HEK293 (cell line): ENCODE data around the gene SART3.

Source experiments
- BCL11B ChIP-seq: fragments of 450-650 bp; formaldehyde crosslinking; IDR thresholded peaks from 2 replicates; pipeline ENCODE4 v1.5.1; 2016; ENCODE audit warnings: low read depth, missing biosample characterization, missing genetic modification characterization
- KLF9 ChIP-seq: fragments of 450-650 bp; formaldehyde crosslinking; IDR thresholded peaks from 2 replicates; pipeline ENCODE4 v1.5.1; 2016; ENCODE audit warnings: missing biosample characterization, missing genetic modification characterization, low read depth
- MEIS1 ChIP-seq: sonication (generic); formaldehyde crosslinking; IDR thresholded peaks from 2 replicates; pipeline ENCODE4 v1.8.1; 2022; ENCODE audit warnings: missing genetic modification reagents, mild to moderate bottlenecking, borderline replicate concordance
- WT1 ChIP-seq: fragments of 450-650 bp; formaldehyde crosslinking; IDR thresholded peaks from 2 replicates; pipeline ENCODE4 v1.5.1; 2016; ENCODE audit warnings: missing biosample characterization, missing genetic modification characterization
- ZBTB21 ChIP-seq: fragments of 450-650 bp; formaldehyde crosslinking; IDR thresholded peaks from 2 replicates; pipeline ENCODE4 v1.5.1; 2017; ENCODE audit warnings: missing biosample characterization, missing genetic modification characterization
- ZNF175 ChIP-seq: fragments of 450-650 bp; formaldehyde crosslinking; IDR thresholded peaks from 2 replicates; pipeline ENCODE4 v1.5.1; 2016; ENCODE audit warnings: missing biosample characterization, missing genetic modification characterization
- ZNF202 ChIP-seq: fragments of 450-650 bp; formaldehyde crosslinking; IDR thresholded peaks from 2 replicates; pipeline ENCODE4 v1.5.1; 2016; ENCODE audit warnings: missing biosample characterization, missing genetic modification characterization, borderline replicate concordance
- ZNF266 ChIP-seq: fragments of 450-650 bp; formaldehyde crosslinking; IDR thresholded peaks from 2 replicates; pipeline ENCODE4 v1.5.1; 2016; ENCODE audit warnings: missing biosample characterization, missing genetic modification characterization, low read depth
- ZNF423 ChIP-seq: fragments of 450-650 bp; formaldehyde crosslinking; IDR thresholded peaks from 2 replicates; pipeline ENCODE4 v1.5.1; 2016; ENCODE audit warnings: missing biosample characterization, missing genetic modification characterization
- ZNF501 ChIP-seq: fragments of 450-650 bp; formaldehyde crosslinking; IDR thresholded peaks from 2 replicates; pipeline ENCODE4 v1.5.1; 2016; ENCODE audit warnings: missing biosample characterization, missing genetic modification characterization
- ZNF530 ChIP-seq: fragments of 450-650 bp; formaldehyde crosslinking; IDR thresholded peaks from 2 replicates; pipeline ENCODE4 v1.5.1; 2016; ENCODE audit warnings: low read depth, missing biosample characterization, missing genetic modification characterization
- ZNF548 ChIP-seq: fragments of 450-650 bp; formaldehyde crosslinking; IDR thresholded peaks from 2 replicates; pipeline ENCODE4 v1.5.1; 2016; ENCODE audit warnings: missing biosample characterization, missing genetic modification characterization
- ZNF660 ChIP-seq: fragments of 450-650 bp; IDR thresholded peaks from 2 replicates; pipeline ENCODE4 v1.5.1; 2018; ENCODE audit warnings: missing biosample characterization, mild to moderate bottlenecking, missing genetic modification characterization
- ZNF747 ChIP-seq: fragments of 450-650 bp; formaldehyde crosslinking; IDR thresholded peaks from 2 replicates; pipeline ENCODE4 v1.5.1; 2016; ENCODE audit warnings: missing biosample characterization, missing genetic modification characterization
- ZNF776 ChIP-seq: fragments of 450-650 bp; formaldehyde crosslinking; IDR thresholded peaks from 2 replicates; pipeline ENCODE4 v1.5.0; 2017; ENCODE audit warnings: missing biosample characterization, missing genetic modification characterization, borderline replicate concordance
- ZNF791 ChIP-seq: fragments of 450-650 bp; formaldehyde crosslinking; IDR thresholded peaks from 2 replicates; pipeline ENCODE4 v1.5.1; 2016; ENCODE audit warnings: missing biosample characterization, missing genetic modification characterization
- ZSCAN23 ChIP-seq: fragments of 450-650 bp; formaldehyde crosslinking; IDR thresholded peaks from 2 replicates; pipeline ENCODE4 v1.5.1; 2016; ENCODE audit warnings: missing biosample characterization, missing genetic modification characterization
- ZSCAN30 ChIP-seq: fragments of 450-650 bp; IDR thresholded peaks from 2 replicates; pipeline ENCODE4 v1.5.1; 2018; ENCODE audit warnings: missing biosample characterization, mild to moderate bottlenecking, missing genetic modification characterization, moderate library complexity
- TF ChIP-seq, protein P1 (sequence below): fragments of 450-650 bp; formaldehyde crosslinking; IDR thresholded peaks from 2 replicates; pipeline ENCODE4 v1.5.1; 2016; ENCODE audit warnings: missing biosample characterization, missing genetic modification characterization
- TF ChIP-seq, protein P2 (sequence below): fragments of 450-650 bp; formaldehyde crosslinking; IDR thresholded peaks from 2 replicates; pipeline ENCODE4 v1.5.1; 2017; ENCODE audit warnings: missing biosample characterization, missing genetic modification characterization
- TF ChIP-seq, protein P3 (sequence below): fragments of 450-650 bp; formaldehyde crosslinking; IDR thresholded peaks from 2 replicates; pipeline ENCODE4 v1.5.1; 2016; ENCODE audit warnings: missing biosample characterization, missing genetic modification characterization
- TF ChIP-seq, protein P4 (sequence below): fragments of 450-650 bp; formaldehyde crosslinking; IDR thresholded peaks from 2 replicates; pipeline ENCODE4 v1.5.1; 2016; ENCODE audit warnings: missing biosample characterization, missing genetic modification characterization
- TF ChIP-seq, protein P5 (sequence below): fragments of 450-650 bp; formaldehyde crosslinking; IDR thresholded peaks from 2 replicates; pipeline ENCODE4 v1.5.1; 2016; ENCODE audit warnings: missing biosample characterization, missing genetic modification characterization, low read depth
- TF ChIP-seq, protein P6 (sequence below): fragments of 450-650 bp; formaldehyde crosslinking; IDR thresholded peaks from 2 replicates; pipeline ENCODE4 v1.5.1; 2016; ENCODE audit warnings: missing biosample characterization, missing genetic modification characterization
- TF ChIP-seq, protein P7 (sequence below): fragments of 450-650 bp; formaldehyde crosslinking; IDR thresholded peaks from 2 replicates; pipeline ENCODE4 v1.5.1; 2016; ENCODE audit warnings: missing biosample characterization, missing genetic modification characterization
- TF ChIP-seq, protein P8 (sequence below): fragments of 450-650 bp; formaldehyde crosslinking; IDR thresholded peaks from 2 replicates; pipeline ENCODE4 v1.5.1; 2016; ENCODE audit warnings: missing biosample characterization, missing genetic modification characterization

The SART3 gene

DNA sequence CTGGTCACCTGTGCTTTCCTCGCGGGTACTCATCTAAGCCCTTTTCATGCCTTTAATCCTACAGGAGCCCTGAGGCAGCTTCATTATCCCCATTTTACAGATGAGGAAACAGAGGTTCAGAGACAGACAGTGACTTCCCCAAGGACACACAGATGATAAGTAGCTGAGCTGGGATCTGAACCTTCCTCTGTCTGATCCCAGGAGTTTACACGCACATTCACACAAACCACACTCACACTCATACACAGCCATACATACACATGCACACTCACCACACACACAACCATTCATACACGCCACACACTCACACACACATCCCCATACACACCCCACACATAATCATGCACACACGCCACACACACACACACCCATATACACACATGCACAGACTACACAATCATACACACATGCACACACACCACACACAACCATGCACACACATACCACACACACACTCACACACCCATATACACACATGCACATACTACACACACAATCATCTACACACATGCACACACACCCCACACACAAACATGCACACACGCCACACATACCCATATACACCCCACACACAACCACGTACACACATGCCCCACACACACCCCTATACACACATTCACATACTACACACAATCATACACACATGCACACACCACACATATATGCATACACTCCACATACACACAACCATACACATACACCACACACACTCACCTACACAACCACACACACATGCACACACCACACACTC, 34.2 kb upstream of the SART3 start (continued):
- TF ChIP-seq, protein P1, sequence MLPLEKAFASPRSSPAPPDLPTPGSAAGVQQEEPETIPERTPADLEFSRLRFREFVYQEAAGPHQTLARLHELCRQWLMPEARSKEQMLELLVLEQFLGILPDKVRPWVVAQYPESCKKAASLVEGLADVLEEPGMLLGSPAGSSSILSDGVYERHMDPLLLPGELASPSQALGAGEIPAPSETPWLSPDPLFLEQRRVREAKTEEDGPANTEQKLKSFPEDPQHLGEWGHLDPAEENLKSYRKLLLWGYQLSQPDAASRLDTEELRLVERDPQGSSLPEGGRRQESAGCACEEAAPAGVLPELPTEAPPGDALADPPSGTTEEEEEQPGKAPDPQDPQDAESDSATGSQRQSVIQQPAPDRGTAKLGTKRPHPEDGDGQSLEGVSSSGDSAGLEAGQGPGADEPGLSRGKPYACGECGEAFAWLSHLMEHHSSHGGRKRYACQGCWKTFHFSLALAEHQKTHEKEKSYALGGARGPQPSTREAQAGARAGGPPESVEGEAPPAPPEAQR (tag by site-specific recombination) = no peak
- TF ChIP-seq, protein P2, sequence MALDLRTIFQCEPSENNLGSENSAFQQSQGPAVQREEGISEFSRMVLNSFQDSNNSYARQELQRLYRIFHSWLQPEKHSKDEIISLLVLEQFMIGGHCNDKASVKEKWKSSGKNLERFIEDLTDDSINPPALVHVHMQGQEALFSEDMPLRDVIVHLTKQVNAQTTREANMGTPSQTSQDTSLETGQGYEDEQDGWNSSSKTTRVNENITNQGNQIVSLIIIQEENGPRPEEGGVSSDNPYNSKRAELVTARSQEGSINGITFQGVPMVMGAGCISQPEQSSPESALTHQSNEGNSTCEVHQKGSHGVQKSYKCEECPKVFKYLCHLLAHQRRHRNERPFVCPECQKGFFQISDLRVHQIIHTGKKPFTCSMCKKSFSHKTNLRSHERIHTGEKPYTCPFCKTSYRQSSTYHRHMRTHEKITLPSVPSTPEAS (tag by site-specific recombination) = peak; percentile 95
- TF ChIP-seq ZNF530 (no peak), BCL11B (no peak), ZNF501 (tag by site-specific recombination) (no peak), ZBTB21 (tag by site-specific recombination) (no peak), ZSCAN30 (tag by site-specific recombination) (no peak), ZNF266 (tag by site-specific recombination) (no peak), ZNF548 (tag by site-specific recombination) (no peak), ZNF175 (0 out of 2 replicates have a peak, but pooled peaks have one; percentile 36), ZSCAN23 (tag by site-specific recombination) (no peak), KLF9 (0 out of 2 replicates have a peak, but pooled peaks have one; percentile 12), MEIS1 (CRISPR knock-in tag) (no peak), ZNF202 (tag by site-specific recombination) (no peak), WT1 (tag by site-specific recombination) (no peak), ZNF660 (tag by site-specific recombination) (no peak), ZNF776 (tag by site-specific recombination) (peak; percentile 77; the same call in 1 of the 2 replicates), ZNF423 (tag by site-specific recombination) (no peak), ZNF791 (tag by site-specific recombination) (no peak), ZNF747 (tag by site-specific recombination) (no peak)
- TF ChIP-seq, protein P3, sequence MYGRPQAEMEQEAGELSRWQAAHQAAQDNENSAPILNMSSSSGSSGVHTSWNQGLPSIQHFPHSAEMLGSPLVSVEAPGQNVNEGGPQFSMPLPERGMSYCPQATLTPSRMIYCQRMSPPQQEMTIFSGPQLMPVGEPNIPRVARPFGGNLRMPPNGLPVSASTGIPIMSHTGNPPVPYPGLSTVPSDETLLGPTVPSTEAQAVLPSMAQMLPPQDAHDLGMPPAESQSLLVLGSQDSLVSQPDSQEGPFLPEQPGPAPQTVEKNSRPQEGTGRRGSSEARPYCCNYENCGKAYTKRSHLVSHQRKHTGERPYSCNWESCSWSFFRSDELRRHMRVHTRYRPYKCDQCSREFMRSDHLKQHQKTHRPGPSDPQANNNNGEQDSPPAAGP = no peak
- TF ChIP-seq, protein P4, sequence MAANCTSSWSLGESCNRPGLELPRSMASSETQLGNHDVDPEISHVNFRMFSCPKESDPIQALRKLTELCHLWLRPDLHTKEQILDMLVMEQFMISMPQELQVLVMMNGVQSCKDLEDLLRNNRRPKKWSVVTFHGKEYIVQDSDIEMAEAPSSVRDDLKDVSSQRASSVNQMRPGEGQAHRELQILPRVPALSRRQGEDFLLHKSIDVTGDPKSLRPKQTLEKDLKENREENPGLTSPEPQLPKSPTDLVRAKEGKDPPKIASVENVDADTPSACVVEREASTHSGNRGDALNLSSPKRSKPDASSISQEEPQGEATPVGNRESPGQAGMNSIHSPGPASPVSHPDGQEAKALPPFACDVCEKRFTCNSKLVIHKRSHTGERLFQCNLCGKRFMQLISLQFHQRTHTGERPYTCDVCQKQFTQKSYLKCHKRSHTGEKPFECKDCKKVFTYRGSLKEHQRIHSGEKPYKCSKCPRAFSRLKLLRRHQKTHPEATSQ (tag by site-specific recombination) = no peak
- TF ChIP-seq, protein P5, sequence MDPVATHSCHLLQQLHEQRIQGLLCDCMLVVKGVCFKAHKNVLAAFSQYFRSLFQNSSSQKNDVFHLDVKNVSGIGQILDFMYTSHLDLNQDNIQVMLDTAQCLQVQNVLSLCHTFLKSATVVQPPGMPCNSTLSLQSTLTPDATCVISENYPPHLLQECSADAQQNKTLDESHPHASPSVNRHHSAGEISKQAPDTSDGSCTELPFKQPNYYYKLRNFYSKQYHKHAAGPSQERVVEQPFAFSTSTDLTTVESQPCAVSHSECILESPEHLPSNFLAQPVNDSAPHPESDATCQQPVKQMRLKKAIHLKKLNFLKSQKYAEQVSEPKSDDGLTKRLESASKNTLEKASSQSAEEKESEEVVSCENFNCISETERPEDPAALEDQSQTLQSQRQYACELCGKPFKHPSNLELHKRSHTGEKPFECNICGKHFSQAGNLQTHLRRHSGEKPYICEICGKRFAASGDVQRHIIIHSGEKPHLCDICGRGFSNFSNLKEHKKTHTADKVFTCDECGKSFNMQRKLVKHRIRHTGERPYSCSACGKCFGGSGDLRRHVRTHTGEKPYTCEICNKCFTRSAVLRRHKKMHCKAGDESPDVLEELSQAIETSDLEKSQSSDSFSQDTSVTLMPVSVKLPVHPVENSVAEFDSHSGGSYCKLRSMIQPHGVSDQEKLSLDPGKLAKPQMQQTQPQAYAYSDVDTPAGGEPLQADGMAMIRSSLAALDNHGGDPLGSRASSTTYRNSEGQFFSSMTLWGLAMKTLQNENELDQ (tag by site-specific recombination) = no peak
- TF ChIP-seq, protein P6, sequence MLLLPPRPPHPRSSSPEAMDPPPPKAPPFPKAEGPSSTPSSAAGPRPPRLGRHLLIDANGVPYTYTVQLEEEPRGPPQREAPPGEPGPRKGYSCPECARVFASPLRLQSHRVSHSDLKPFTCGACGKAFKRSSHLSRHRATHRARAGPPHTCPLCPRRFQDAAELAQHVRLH (tag by site-specific recombination) = 0 out of 2 replicates have a peak, but pooled peaks have one; percentile 24
- TF ChIP-seq, protein P7, sequence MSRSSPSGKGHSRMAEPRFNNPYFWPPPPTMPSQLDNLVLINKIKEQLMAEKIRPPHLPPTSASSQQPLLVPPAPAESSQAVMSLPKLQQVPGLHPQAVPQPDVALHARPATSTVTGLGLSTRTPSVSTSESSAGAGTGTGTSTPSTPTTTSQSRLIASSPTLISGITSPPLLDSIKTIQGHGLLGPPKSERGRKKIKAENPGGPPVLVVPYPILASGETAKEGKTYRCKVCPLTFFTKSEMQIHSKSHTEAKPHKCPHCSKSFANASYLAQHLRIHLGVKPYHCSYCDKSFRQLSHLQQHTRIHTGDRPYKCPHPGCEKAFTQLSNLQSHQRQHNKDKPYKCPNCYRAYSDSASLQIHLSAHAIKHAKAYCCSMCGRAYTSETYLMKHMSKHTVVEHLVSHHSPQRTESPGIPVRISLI (tag by site-specific recombination) = no peak
- TF ChIP-seq, protein P8, sequence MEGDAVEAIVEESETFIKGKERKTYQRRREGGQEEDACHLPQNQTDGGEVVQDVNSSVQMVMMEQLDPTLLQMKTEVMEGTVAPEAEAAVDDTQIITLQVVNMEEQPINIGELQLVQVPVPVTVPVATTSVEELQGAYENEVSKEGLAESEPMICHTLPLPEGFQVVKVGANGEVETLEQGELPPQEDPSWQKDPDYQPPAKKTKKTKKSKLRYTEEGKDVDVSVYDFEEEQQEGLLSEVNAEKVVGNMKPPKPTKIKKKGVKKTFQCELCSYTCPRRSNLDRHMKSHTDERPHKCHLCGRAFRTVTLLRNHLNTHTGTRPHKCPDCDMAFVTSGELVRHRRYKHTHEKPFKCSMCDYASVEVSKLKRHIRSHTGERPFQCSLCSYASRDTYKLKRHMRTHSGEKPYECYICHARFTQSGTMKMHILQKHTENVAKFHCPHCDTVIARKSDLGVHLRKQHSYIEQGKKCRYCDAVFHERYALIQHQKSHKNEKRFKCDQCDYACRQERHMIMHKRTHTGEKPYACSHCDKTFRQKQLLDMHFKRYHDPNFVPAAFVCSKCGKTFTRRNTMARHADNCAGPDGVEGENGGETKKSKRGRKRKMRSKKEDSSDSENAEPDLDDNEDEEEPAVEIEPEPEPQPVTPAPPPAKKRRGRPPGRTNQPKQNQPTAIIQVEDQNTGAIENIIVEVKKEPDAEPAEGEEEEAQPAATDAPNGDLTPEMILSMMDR (tag by site-specific recombination) = no peak
- TF ChIP-seq, all 188 proteins: peak for 14
